NT2/D1 (cell line): Measurements from ENCODE around the gene INO80C.

ENCODE experiments used
- DNase-seq: peaks from one replicate; pipeline ENCODE4 v3.0.0-alpha.2; 2011; ENCODE audit warnings: low read depth, low spot score
- H3K27me3 ChIP-seq: 2 replicates; pipeline ENCODE4 v1.6.0; 2011; ENCODE audit warnings: mild to moderate bottlenecking; ENCODE audit not compliant: insufficient read length, insufficient read depth
- H3K36me3 ChIP-seq: 2 replicates; pipeline ENCODE4 v1.6.1; 2011; ENCODE audit warnings: mild to moderate bottlenecking, low read length, mixed read lengths; ENCODE audit not compliant: insufficient read depth, insufficient read length
- H3K4me1 ChIP-seq: 2 replicates; pipeline ENCODE4 v1.5.1; 2011; ENCODE audit not compliant: insufficient read depth, insufficient read length
- H3K4me3 ChIP-seq: 2 replicates; pipeline ENCODE4 v1.5.1; 2011; ENCODE audit warnings: low read depth; ENCODE audit not compliant: insufficient read length
- H3K9ac ChIP-seq: 2 replicates; pipeline ENCODE4 v1.6.0; 2011; ENCODE audit warnings: low read depth; ENCODE audit not compliant: insufficient read length
- H3K9me3 ChIP-seq: 2 replicates; pipeline ENCODE4 v1.5.1; 2011; ENCODE audit warnings: mild to moderate bottlenecking, low read length; ENCODE audit not compliant: insufficient read depth
- SUZ12 ChIP-seq: IDR thresholded peaks from 2 replicates; pipeline ENCODE4 v1.6.1; 2011; ENCODE audit not compliant: insufficient read length, insufficient read depth; ENCODE audit errors: extremely low read depth
- YY1 ChIP-seq: IDR thresholded peaks from 2 replicates; pipeline ENCODE4 v1.6.1; 2011; ENCODE audit not compliant: insufficient read length, insufficient read depth
- ZNF274 ChIP-seq: IDR thresholded peaks from 2 replicates; pipeline ENCODE4 v1.6.1; 2011; ENCODE audit warnings: mild to moderate bottlenecking, low read depth, low read length

The INO80C gene

DNA sequence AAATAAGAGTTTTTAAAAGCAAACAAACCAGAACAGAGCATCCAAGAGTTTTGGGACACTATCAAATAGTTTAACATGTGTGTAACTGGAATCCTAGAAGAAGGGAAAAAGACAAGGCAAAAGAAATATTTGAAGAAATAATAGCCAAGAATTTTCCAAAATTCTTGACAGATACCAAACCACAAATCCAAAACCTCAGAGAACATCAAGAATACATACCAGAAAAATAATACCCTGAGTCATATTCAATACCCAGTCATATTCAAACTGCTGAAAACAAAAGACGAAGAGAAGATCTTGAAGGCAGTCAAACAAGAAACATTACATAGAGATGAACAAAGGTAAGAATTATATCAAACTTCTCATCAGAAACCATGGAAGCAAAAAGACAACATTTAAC, 22.9 kb downstream of the INO80C start:
- H3K9me3 ChIP-seq: no peaks in the 10 kb centered on the region
- H3K27me3 ChIP-seq: no peaks in the 10 kb centered on the region
- no peak for DNase-seq
- peaks cover 3% of the 10 kb centered on the region for H3K36me3 ChIP-seq
- H3K9ac ChIP-seq: no peak overlapping the region
- TF ChIP-seq ZNF274 (no peak), YY1 (no peak), SUZ12 (no peak)
- no peak overlapping the region for H3K4me3 ChIP-seq
- no peaks in the 10 kb centered on the region for H3K4me1 ChIP-seq

DNA sequence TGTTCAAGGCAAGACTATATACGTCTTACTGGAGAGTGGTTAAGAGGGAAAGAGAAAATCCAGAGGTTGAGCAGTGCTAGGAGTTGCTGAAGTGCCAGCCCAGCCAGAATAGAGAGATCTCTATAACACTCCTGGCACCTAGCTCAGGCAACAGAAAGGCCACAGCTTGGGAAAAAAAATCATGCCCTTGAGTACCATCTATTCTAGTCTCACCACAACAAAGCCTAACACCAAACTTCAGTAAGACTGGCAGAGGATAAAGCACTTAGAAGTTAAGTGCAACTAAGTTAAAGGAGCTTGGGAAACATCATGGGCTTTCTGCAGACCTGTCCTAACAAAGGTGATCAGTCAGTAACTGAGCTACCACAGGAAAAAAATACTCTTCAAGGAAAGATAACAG, 24.2 kb downstream of the INO80C start:
- TF ChIP-seq ZNF274 (no peak), YY1 (no peak), SUZ12 (no peak)
- Histone ChIP-seq H3K4me3 (no peak overlapping the region), H3K36me3 (peaks cover 8% of the 10 kb centered on the region), H3K9ac (no peak overlapping the region), H3K27me3 (no peaks in the 10 kb centered on the region), H3K4me1 (no peaks in the 10 kb centered on the region), H3K9me3 (no peaks in the 10 kb centered on the region)
- no peak for DNase-seq

DNA sequence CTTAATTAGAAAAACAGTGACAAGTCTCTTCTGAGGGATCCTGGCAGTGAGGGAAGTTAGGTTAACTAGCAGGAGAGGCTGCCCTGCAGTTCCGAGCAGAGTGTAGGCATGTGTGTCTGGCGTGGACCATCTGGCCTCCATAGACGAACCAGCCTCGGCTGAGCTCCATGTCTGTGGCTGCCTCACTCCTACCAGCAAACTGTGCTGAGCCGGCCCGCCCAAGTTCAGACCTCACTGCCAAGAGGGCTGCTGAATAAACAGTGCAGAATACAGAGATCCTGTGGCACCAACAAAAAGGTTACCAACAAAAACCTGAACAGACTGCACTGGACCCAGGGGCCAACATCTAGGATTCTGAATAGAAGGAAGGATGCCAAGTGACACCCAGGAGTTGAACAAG, 27.3 kb downstream of the INO80C start:
- peaks cover 18% of the 10 kb centered on the region for H3K36me3 ChIP-seq
- no peaks in the 10 kb centered on the region for H3K27me3 ChIP-seq
- TF ChIP-seq SUZ12 (no peak), ZNF274 (no peak), YY1 (no peak)
- H3K4me1 ChIP-seq: no peaks in the 10 kb centered on the region
- no peak overlapping the region for H3K4me3 ChIP-seq
- DNase-seq: no peak
- H3K9ac ChIP-seq: no peak overlapping the region
- H3K9me3 ChIP-seq: no peaks in the 10 kb centered on the region

DNA sequence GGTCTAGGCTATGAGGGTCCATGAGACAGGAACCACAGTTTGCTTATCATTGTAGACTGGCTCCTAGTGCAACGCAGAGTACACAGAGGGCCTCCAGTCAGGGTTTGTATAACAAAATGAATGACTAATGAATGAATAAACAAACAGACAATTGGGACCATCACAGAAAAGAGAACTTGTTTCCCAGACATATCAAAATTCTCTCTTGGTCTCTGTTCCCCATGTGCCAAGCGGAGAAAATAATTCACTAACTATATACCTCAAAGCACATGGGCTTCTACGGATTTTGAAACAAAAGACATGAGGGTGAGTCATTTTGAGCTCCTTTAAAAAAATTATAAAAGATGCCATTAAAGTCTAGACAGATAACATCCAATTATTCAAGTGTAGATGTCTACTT, 28.0 kb downstream of the INO80C start:
- Histone ChIP-seq H3K9ac (no peak overlapping the region), H3K36me3 (peaks cover 18% of the 10 kb centered on the region), H3K4me1 (no peaks in the 10 kb centered on the region), H3K9me3 (no peaks in the 10 kb centered on the region), H3K27me3 (no peaks in the 10 kb centered on the region), H3K4me3 (no peak overlapping the region)
- TF ChIP-seq YY1 (no peak), SUZ12 (no peak), ZNF274 (no peak)
- no peak for DNase-seq

GRCh38 chr18:35468711-35469110, 29.0 kb downstream of the INO80C start:
- Histone ChIP-seq H3K9me3 (no peaks in the 10 kb centered on the region), H3K27me3 (no peaks in the 10 kb centered on the region), H3K4me3 (no peak overlapping the region), H3K4me1 (no peaks in the 10 kb centered on the region), H3K36me3 (peaks cover 18% of the 10 kb centered on the region), H3K9ac (no peak overlapping the region)
- DNase-seq: no peak
- TF ChIP-seq SUZ12 (no peak), ZNF274 (no peak), YY1 (no peak)

DNA sequence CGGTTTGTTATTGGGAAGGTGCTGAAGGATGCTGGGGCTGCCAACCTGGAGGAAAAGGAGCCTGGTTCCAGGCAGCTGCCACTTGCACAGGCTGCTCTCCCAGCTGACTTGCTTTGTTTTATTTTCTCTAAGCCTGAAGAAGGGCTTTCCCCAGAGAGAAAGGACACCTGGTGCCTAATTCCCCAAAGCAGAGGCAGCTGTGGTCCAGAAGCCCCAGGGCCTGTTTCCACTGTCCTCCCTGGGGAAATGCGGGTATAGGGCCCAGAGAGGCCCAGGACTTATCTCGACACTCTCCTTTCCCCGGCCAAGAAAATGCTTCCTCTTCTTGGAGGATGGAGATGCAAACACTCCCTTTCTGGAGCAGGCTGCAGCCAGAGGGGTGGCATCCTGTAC, 30.1 kb downstream of the INO80C start:
- Histone ChIP-seq H3K9ac (no peak overlapping the region), H3K4me3 (no peak overlapping the region), H3K9me3 (no peaks in the 10 kb centered on the region), H3K4me1 (no peaks in the 10 kb centered on the region), H3K36me3 (peaks cover 18% of the 10 kb centered on the region), H3K27me3 (no peaks in the 10 kb centered on the region)
- TF ChIP-seq ZNF274 (no peak), YY1 (no peak), SUZ12 (no peak)
- no peak for DNase-seq

- Histone ChIP-seq H3K4me1 (no peaks in the 10 kb centered on the region), H3K4me3 (no peak overlapping the region), H3K9me3 (no peaks in the 10 kb centered on the region), H3K27me3 (no peaks in the 10 kb centered on the region), H3K9ac (no peak overlapping the region), H3K36me3 (peaks cover 18% of the 10 kb centered on the region)
- no peak for DNase-seq
- TF ChIP-seq YY1 (no peak), SUZ12 (no peak), ZNF274 (no peak)
Measured at GRCh38 chr18:35466815-35467623, 30.7 kb downstream of the INO80C start.
